DMS114 treated with DMSO at 0.1 percent for 48 hours (cell line): ENCODE measurements around the gene RASGEF1B.

Experiments used
- DNase-seq: peaks from one replicate; lab custom pipeline; 2025; ENCODE audit not compliant: unreplicated experiment; lab: John Stamatoyannopoulos, UW

RASGEF1B gene

GRCh38 chr4:81399306-81400086 lies 72.2 kb downstream of the RASGEF1B start:
- no peak for DNase-seq

GRCh38 chr4:81398379-81398778 lies 73.3 kb downstream of the RASGEF1B start:
- DNase-seq, result no peak

- no peak for DNase-seq
Measured at GRCh38 chr4:81397635-81398034, 74.1 kb downstream of the RASGEF1B start.

GRCh38 chr4:81395239-81395638 lies 76.5 kb downstream of the RASGEF1B start:
- DNase-seq, result no peak

GRCh38 chr4:81392164-81392563 lies 79.5 kb downstream of the RASGEF1B start:
- DNase-seq, result no peak

GRCh38 chr4:81389720-81390119 lies 82.0 kb downstream of the RASGEF1B start:
- DNase-seq, result no peak

GRCh38 chr4:81380437-81380836 lies 91.3 kb downstream of the RASGEF1B start:
- no peak for DNase-seq

- no peak for DNase-seq
Measured at GRCh38 chr4:81378386-81378785, 93.3 kb downstream of the RASGEF1B start.

GRCh38 chr4:81377191-81377590 lies 94.5 kb downstream of the RASGEF1B start:
- no peak for DNase-seq

GRCh38 chr4:81376720-81377119 lies 95.0 kb downstream of the RASGEF1B start:
- DNase-seq, result no peak
